GM21390 (cell line): ENCODE results near the gene PSMF1.

Experiments used
- ATAC-seq: cut with Tn5 transposase; IDR thresholded peaks from one replicate; pipeline ENCODE4 v1.9.1; 2021; ENCODE audit not compliant: unreplicated experiment

Gene PSMF1

GRCh38 chr20:1118336-1119127 lies at the start of gene PSMF1:
Gene PSMF1 (plus strand): TSS chr20:1118602. CDS start chr20:1118774, 172 bp downstream.
- peak; percentile 96 for ATAC-seq

DNA sequence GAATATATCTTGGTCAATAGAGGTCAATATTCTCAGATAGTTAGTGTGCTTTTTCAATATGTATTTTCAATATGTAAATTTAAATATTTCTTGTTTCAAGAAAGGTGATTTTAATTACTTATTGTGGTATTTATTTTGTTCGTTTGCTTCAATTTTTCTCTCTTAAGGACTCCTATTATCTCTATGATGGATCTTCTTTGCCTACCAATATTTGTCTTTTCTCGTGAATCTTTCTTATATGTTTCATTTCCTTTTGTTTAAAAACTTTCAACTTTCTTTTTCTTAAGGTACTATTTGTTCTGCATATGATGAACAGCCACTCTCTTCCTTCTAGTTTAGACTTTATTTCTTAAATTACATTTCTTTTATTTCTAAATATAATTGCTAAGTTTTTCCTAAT lies 46.1 kb upstream of the PSMF1 start:
- ATAC-seq: no peak

DNA sequence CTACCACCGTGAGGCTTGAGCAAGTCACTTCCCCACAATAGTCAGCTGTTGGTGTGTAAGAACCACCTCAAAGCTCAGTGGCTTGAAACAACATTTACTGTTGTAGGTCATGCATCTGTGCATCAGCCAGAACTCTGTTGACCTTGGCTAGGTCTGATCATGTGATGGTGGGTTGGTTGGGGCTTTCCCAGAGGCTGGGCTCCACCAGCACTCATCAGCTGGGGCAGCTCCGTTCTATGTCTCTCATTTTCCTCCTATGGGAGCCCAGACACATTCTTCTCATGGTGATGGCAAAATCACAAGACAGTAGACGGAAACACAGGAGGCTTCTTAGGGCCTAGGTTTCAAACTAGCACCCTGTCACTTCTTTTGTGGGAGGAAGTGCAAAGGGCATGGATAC lies 42.8 kb upstream of the PSMF1 start:
- no peak for ATAC-seq

DNA sequence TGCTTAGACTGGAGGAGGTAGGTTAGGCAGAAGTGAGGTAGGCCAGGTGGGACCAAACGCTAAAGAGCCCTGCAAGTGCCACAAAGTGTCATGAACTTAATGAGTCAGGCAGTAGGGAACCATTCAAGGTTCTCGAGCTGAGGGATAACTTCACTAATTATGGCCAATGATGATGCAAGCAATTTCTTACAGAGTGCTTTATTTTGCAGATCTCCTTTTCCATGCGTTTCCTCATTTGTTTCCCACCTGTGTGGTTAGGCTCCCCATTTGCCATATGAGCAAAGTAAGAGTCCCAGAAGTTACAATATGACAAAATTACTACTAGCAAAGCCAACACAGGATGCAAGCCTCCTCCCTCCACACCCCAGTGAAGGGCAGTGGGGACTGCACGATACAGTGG lies 36.5 kb upstream of the PSMF1 start:
- no peak for ATAC-seq

- ATAC-seq: no peak
Measured at GRCh38 chr20:1083431-1084080, 34.8 kb upstream of the PSMF1 start.

- ATAC-seq: no peak
Measured at GRCh38 chr20:1085492-1086276, 32.7 kb upstream of the PSMF1 start.

- no peak for ATAC-seq
Measured at GRCh38 chr20:1086277-1087213, 31.9 kb upstream of the PSMF1 start.

DNA sequence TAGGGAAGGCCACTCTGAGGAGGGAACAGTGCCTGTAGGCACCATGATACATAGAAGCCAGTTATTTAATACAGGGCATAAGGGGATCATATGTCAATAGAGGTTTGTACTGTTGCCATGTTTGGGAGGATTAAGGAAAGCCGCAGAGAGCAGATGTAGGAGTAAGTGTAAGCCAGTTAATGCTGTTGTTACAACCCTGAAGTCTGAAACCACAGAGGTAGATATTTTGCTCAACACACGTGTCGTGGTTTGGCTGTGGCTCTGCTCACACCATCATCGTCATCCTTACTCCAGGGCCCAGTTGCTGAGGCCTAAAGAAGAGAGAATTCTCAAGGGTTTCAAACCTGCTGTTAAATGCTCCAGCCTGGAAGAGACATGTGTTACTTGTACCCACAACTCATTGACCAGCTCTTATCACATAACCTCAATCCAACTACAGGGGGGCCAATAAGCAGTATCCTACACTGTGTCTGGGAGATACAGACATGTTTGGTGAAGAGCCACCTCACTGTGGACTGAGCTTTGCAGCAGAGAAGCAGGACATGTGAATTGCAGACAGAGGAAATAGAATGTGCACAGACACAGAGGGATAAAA lies 31.0 kb upstream of the PSMF1 start:
- no peak for ATAC-seq

DNA sequence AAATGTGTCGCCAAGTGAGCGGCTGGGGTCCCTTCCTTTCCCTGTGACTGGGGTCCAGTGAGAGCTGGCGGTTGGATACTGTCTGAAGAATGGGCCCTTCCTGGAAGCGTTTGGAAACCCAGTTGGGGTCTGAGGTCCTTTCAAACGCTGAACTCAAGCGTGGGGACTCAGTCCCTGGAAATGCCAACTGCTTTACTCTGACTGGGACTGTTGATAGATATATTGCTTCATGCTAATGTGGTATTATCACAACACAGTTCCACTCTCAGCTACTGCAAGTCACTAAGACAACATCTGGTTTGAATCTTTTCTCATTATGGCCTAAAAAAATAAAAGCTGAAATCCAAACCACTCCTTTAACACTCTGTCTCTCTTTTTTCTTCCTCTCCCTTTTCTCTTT lies 23.7 kb upstream of the PSMF1 start:
- no peak for ATAC-seq

GRCh38 chr20:1101533-1101932 lies 16.9 kb upstream of the PSMF1 start:
- no peak for ATAC-seq

GRCh38 chr20:1102016-1102415 lies 16.4 kb upstream of the PSMF1 start:
- ATAC-seq: no peak

GRCh38 chr20:1103751-1104150 lies 14.7 kb upstream of the PSMF1 start:
- ATAC-seq: no peak

- ATAC-seq: no peak
Measured at GRCh38 chr20:1105599-1106194, 12.7 kb upstream of the PSMF1 start.

GRCh38 chr20:1107176-1107575 lies 11.2 kb upstream of the PSMF1 start:
- no peak for ATAC-seq

GRCh38 chr20:1108437-1108920 lies 9.9 kb upstream of the PSMF1 start:
- ATAC-seq: no peak

- no peak for ATAC-seq
Measured at GRCh38 chr20:1112908-1113307, 5.5 kb upstream of the PSMF1 start.

GRCh38 chr20:1118004-1118335 lies 432 bp upstream of the PSMF1 start:
- ATAC-seq: no peak

- no peak for ATAC-seq
Measured at GRCh38 chr20:1119128-1119505, 715 bp downstream of the PSMF1 start.

DNA sequence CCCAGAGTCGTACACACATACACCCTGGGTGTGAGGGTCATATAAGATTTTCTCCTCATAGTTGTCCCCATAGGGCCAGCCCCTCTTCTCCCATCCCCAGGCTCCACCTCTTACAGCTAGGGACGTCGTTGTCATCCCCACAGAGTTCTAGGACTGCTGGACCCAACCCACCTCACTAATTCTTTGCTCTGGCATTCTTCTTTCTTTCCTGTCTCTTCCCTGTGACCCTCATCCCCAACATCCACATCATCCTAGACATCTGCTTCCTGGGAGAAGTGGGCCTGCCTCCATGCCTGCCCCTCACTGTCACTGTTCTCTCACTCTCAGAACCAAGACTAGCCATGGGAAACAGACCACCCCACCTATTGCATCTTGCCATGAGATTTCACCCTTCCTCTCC lies 1.1 kb downstream of the PSMF1 start:
- no peak for ATAC-seq

DNA sequence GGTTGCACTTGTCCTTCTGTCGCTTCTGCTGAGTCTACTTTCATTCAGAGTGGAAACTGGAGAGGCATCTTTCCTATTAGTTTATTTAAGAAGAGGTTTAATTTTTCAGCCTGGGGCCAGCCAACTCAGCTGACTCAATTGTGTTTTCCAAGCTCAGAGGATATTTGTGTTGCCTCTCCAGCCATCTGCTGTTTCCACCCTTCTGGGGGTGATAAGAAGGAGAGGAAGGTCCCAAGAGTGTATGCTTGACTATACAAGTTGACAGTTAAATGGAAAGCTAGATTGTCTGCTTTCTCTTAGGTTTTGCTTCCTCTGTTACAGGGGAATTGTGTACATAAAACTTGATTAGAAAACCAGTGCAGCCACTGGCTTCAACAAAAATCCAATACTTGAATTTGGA lies 3.0 kb downstream of the PSMF1 start:
- no peak for ATAC-seq
